Measurements from ENCODE around the gene TMF1. TPM values are rescaled to one million over a fixed set of nuclear protein-coding genes. Genes with fewer than 3 reads are reported as not detected.

The TMF1 gene
- total RNA-seq, 1 donor from 2014 or later: 40.6 TPM

DNA sequence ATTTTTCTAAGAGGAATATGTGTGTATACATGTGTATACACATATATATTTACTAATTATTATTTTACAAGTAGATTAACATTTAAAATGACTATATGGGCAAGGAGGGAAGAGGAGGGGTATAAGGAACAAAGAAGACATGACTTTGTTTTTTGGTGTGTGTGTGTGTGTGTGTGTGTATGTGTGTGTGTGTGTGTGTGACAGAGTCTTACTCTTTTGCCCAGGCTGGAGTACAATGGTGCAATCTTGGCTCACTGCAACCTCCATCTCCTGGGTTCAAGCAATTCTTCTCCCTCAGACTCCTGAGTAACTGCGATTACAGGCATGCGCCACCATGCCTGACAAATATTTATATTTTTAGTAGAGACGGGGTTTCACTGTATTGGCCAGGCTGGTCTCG is 36.0 kb downstream of the TMF1 start:
- intact Hi-C loops (cut with micrococcal nuclease): loop anchor here (10.0 kb wide), 1 partner anchor 289 kb away; no protein-coding TSS in a partner anchor

GRCh38 chr3:69014022-69014580 is 38.0 kb downstream of the TMF1 start:
- intact Hi-C loops (cut with micrococcal nuclease): loop anchor here (5.0 to 10.0 kb wide), 2 partner anchors 183 to 291 kb away; no protein-coding TSS in a partner anchor

- intact Hi-C loops (cut with micrococcal nuclease): loop anchor here (2.0 to 10.0 kb wide), 4 partner anchors 39 to 291 kb away; partner anchors contain the start of genes ARL6IP5 and TMF1
These were observed 38.7 kb downstream of the TMF1 start, which contains the start of gene EOGT for GRCh38 chr3:69013253-69014021. EOGT (minus strand) TSS chr3:69013684; CDS start chr3:69009846, 3,838 bp downstream.

GRCh38 chr3:69012800-69013252 is 39.3 kb downstream of the TMF1 start:
- intact Hi-C loops (cut with micrococcal nuclease): loop anchor here (2.0 to 10.0 kb wide), 4 partner anchors 40 to 292 kb away; partner anchors contain the start of genes ARL6IP5 and TMF1

DNA sequence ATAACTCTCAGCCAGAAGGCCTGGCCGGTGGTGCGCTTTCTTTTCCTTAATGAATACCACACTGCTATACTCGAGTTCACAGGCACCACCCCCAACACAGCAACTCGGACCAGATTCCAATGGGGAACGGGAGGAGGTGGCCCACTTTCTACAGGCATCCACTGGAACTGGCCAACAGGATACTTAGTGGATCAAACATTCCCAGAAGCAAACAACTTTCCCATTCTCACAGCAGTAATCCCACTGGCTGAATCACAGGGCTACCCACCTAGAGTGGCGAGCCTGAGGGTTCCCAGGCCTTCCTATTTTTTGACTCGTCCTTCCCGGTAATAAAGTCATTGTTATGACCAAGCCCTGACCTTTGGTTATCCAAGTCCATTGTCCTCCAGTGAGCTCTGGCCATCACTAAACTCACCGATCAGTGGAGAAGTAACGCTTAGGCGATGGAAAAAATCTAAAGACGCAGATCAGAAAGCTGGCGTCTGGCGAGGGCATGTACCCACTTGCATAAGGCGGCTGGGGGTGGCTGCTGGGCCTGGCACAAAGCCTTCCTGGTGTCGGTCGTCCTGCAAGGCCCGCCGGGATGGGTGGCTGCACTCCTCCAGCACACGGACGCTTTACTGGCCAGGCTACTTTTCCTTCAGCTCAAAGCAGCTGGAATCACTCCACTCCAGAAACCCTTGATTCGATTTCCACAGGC is 39.9 kb downstream of the TMF1 start:
- intact Hi-C loops (cut with micrococcal nuclease): loop anchor here (2.0 to 10.0 kb wide), 4 partner anchors 41 to 293 kb away; partner anchors contain the start of genes ARL6IP5 and TMF1

DNA sequence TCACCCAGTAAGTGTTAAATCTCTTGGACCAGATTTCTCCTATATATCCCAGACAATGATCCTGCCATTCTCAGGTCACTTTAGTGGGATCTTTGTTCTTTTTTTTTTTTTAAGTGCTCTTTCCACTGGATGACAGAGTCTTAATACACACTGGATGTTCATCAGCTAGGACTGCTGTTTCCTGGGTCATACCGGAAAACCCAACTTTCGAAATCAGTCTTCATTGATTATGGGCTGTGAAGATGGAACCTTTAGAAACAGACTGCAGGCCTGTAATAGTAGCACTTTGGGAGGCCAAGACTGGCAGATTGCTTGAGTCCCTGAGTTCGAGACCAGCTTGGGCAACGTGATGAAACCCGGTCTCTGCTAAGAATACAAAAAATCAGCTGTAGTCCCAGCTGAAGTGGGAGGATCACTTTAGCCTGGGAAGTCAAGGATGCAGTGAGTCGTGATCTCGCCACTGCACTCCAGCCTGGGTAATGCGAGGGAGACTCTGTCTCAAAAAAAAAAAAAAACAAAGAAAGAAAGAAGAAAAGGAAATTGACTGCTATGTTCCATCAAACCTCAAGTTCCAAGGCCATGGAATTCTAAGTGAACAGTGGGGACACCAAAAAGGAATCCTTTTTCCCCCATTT is 40.9 kb downstream of the TMF1 start:
- intact Hi-C loops (cut with micrococcal nuclease): loop anchor here (5.0 to 10.0 kb wide), 2 partner anchors 186 to 294 kb away; no protein-coding TSS in a partner anchor

DNA sequence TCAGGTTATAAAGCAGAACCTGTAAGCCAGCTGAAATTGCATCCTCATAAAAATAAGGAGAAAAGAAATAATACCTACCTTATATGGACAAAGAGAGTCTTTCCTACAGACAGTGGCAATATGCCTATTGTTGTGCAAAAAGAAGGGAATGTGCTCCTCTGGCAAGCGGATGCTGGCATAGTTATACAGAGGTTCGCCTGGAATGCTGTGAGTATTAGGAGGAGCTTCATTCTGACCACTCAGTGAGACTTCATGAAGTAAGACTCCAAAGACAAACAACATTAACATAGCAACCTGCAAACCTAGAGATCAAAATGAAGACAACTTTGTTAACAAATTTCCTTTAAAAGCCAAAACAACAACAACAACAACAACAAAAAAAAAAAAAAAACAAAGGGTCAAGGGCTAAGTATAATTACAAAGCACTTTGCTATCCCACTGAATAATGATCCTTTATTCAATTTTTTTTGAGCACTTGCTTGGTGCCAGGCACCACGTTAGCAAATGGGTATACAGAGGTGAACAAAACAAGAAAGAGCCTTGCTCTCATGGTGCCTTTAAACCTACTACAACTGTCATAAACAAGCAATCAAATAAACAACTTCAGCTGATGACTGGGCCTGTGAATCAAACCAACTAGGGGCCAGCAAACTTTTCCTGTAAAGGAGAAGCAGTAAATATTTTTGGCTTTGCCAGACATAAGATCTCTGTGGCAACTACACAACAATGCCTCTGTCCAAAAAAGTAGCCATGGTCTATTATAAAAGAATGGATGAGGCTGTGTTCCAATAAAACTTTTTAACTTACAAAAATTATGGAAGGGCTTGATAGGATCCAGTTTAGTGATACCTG is 42.3 kb downstream of the TMF1 start:
- intact Hi-C loops (cut with micrococcal nuclease): loop anchor here (5.0 to 10.0 kb wide), 2 partner anchors 188 to 295 kb away; no protein-coding TSS in a partner anchor

DNA sequence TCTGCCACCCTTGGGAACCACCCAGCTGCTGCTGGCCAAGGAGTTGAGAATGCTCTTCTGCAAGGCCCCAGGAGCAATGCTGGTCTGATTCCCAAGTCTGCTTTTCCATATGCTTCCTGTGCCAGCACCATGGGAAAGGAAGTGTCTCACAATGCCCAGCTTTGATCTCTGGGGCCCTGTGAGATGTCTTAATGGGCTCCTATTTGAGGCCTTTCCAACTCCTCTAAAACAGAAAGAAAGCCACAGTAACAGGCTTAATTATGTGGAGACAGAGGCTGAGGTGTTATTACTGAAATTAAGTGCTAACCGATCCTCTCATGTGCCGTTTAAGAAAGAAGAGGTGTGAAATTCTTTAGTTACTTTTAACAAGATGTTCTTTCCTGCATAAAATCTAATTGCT is 43.2 kb downstream of the TMF1 start:
- intact Hi-C loops (cut with micrococcal nuclease): no loop called here

DNA sequence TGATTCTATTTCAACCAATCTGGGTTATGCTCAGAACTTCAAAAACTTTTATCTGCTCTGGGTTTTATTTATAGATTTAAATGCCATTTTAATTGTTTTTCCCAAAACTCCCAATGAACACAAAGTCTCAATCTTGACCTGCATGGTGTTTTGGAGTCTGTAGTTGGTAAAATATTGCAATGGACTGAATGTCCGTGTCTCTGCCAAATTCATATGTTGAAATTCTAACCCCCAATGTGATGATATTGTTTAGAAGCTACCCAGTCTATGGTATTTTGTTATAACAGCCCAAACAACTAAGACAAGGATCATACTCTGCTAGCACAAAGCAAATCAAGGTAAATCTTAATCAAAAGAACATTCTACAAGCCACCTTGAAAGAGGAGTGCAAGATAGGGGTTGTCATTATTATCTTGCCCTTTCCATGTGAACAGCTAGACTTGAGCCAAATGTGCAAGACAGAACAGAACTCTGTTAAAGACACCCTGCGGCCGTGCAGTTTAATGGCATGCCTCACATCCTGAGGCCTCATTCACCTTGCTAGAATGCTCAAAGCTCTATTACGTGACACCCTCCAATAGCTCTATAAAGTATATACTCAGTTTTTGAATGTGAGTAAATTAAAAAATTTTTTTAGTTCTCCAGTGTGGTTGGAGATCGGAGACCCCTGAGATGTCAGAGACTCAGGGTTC is 46.2 kb downstream of the TMF1 start:
- intact Hi-C loops (cut with micrococcal nuclease): no loop called here

- intact Hi-C loops (cut with micrococcal nuclease): no loop called here
These were observed 46.9 kb downstream of the TMF1 start for GRCh38 chr3:69005071-69005790.

DNA sequence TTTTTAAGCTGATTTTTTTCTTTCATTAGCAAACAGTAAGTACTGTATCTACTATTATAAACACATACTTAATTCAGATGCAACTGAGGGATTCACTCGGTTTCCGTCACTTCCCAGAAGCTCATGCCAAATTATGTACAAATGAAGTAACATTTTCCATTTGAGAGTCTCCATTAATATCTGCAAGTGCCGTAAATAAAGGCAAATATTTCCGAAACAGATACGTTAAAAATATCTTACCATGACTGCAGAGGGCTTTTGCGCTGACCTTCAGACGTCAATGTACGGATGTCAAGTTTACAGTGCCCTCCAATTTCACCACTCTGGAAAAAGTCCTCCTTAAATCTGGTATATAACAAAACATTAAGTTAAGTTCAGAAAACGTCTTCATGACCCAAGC is 48.0 kb downstream of the TMF1 start:
- intact Hi-C loops (cut with micrococcal nuclease): no loop called here

DNA sequence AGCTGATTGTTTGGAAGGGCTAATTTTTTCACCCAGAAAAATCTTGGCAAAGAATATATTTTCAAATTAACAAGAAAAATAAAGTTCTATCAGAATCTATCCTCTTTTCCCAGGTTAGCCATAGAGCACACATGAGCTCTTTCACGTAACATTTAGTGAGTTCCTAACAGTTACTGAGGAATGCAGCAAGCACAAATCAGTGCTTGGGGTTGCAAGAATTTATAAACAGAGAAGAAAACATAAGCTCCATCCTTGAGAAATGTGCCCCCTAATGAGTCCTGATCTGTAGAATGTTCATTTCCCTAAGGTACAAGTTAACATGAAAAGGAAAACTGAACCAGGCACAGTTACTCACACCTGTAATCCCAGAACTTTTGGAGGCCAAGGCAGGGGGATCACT is 52.5 kb downstream of the TMF1 start:
- intact Hi-C loops (cut with micrococcal nuclease): no loop called here

- intact Hi-C loops (cut with micrococcal nuclease): no loop called here
These were observed 53.0 kb downstream of the TMF1 start for GRCh38 chr3:68999158-68999557.

DNA sequence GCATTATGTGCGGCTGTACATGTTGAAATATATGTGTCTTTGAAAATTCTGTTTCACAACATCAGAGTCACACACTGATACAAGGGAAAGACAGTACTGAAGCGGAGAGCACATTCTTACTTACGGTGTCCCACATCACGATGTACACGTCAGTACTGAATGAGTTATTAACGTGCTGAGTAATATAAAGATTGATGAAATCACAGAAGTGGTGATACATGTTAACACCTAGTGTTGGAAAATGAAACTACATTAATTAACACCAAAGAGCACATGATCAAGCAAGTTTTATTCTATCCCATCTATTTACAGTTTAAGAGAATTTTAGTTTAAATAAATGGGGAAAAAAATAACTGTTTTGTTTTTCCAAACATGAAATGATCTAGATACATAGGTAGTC is 54.2 kb downstream of the TMF1 start:
- intact Hi-C loops (cut with micrococcal nuclease): no loop called here

- intact Hi-C loops (cut with micrococcal nuclease): no loop called here
These were observed 55.7 kb downstream of the TMF1 start for GRCh38 chr3:68996356-68996995.

- intact Hi-C loops (cut with micrococcal nuclease): no loop called here
These were observed 63.4 kb downstream of the TMF1 start for GRCh38 chr3:68988740-68989139.

- intact Hi-C loops (cut with micrococcal nuclease): no loop called here
These were observed 64.8 kb downstream of the TMF1 start for GRCh38 chr3:68987322-68987721.

- intact Hi-C loops (cut with micrococcal nuclease): no loop called here
These were observed 65.5 kb downstream of the TMF1 start for GRCh38 chr3:68986496-68987208.

All from T-helper 2 cell treated with Interferon-gamma antibody and Interleukin-4, amounts not matched to agents 100 ng/mL and 5 ng/mL, for 36 hours (primary cell).